ENCODE results near the gene LRMDA.

The LRMDA gene

GRCh38 chr10:75876710-75877109 lies 445.3 kb downstream of the LRMDA start:
- in situ Hi-C loops (cut with HindIII; ENCODE audit: low sequenced_read_pairs) = no loop called here
- TF ChIP-seq, protein P1, sequence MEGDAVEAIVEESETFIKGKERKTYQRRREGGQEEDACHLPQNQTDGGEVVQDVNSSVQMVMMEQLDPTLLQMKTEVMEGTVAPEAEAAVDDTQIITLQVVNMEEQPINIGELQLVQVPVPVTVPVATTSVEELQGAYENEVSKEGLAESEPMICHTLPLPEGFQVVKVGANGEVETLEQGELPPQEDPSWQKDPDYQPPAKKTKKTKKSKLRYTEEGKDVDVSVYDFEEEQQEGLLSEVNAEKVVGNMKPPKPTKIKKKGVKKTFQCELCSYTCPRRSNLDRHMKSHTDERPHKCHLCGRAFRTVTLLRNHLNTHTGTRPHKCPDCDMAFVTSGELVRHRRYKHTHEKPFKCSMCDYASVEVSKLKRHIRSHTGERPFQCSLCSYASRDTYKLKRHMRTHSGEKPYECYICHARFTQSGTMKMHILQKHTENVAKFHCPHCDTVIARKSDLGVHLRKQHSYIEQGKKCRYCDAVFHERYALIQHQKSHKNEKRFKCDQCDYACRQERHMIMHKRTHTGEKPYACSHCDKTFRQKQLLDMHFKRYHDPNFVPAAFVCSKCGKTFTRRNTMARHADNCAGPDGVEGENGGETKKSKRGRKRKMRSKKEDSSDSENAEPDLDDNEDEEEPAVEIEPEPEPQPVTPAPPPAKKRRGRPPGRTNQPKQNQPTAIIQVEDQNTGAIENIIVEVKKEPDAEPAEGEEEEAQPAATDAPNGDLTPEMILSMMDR (IDR thresholded peaks at IDR 0.05; ENCODE audit: low read depth, low read length, missing control alignments) = no peak

DNA sequence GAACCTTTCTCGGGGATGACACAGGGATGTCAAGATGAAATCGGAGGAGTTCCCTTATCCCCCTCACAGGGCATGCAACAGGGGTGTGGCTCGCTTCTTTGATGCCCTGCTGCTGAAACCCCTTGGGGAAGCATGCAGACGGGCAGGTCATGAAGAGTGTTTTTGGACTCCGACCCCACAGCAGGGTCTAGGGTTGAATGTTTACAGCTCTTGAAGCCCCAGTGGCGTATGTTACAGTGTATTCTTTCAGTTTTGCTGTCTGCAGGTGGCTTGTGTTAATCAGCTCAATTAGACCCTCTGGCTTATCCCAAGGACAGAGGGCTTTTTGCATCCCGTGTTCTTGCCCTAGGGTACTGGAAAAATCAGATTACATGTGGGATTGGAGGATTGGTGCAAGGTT lies 446.5 kb downstream of the LRMDA start:
- TF ChIP-seq, protein P1 (IDR thresholded peaks at IDR 0.05; ENCODE audit: low read depth, low read length, missing control alignments) = no peak
- DNase-seq (ENCODE audit: low read depth) = no peak
- in situ Hi-C loops (cut with HindIII; ENCODE audit: low sequenced_read_pairs) = no loop called here
- H3K4me3 ChIP-seq (ENCODE audit: low read depth, low read length) = no peak overlapping the region

More at GRCh38 chr10:75876710-75877109, 445.3 kb downstream of the LRMDA start:
- no peak overlapping the region for H3K4me3 ChIP-seq (ENCODE audit: low read depth, low read length)
- peak; percentile 16 for DNase-seq (ENCODE audit: low read depth)

- TF ChIP-seq, protein P1 (IDR thresholded peaks at IDR 0.05; ENCODE audit: low read depth, low read length, missing control alignments) = no peak
- in situ Hi-C loops (cut with HindIII; ENCODE audit: low sequenced_read_pairs) = no loop called here
These were observed 447.2 kb downstream of the LRMDA start for GRCh38 chr10:75878586-75878985.

DNA sequence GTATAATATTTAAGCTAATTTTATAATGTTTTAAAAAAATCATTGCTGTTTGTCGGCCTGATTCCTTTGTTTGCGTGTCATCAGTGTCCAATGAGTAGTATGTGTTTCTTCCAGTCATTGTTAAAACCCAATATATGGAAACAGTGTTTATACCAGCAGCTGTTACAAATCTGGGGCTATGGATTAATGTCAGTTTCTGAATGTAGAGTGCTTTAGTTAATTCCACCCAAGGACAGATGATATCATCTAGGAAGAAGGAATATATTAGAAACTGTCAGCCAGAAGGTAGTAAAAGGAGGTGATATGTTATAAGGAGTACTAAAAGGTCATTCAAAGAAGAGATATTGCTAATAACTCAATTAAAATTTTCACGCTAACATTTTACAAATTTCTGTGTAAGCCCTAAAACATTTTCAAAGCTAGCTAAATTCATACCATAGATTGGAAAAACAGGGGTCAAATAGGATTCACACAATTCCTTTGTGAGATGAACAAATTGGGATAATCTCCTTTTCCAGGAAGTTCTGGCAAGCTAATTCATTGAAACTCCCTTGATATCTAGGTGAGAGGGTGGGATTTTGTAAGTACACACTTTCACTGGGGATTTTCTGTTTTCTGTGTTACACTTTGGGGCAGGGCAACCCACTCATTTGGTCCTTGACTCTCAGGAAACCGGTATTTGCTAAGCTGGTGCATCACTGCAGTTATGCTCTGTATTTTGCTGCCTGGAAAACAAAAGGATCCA lies 448.8 kb downstream of the LRMDA start:
- H3K4me3 ChIP-seq (ENCODE audit: low read depth, low read length) = no peak overlapping the region
- in situ Hi-C loops (cut with HindIII; ENCODE audit: low sequenced_read_pairs) = no loop called here
- TF ChIP-seq, protein P1 (IDR thresholded peaks at IDR 0.05; ENCODE audit: low read depth, low read length, missing control alignments) = no peak
- DNase-seq (ENCODE audit: low read depth) = no peak

More at GRCh38 chr10:75878586-75878985, 447.2 kb downstream of the LRMDA start:
- DNase-seq (ENCODE audit: low read depth) = no peak
- no peak overlapping the region for H3K4me3 ChIP-seq (ENCODE audit: low read depth, low read length)

DNA sequence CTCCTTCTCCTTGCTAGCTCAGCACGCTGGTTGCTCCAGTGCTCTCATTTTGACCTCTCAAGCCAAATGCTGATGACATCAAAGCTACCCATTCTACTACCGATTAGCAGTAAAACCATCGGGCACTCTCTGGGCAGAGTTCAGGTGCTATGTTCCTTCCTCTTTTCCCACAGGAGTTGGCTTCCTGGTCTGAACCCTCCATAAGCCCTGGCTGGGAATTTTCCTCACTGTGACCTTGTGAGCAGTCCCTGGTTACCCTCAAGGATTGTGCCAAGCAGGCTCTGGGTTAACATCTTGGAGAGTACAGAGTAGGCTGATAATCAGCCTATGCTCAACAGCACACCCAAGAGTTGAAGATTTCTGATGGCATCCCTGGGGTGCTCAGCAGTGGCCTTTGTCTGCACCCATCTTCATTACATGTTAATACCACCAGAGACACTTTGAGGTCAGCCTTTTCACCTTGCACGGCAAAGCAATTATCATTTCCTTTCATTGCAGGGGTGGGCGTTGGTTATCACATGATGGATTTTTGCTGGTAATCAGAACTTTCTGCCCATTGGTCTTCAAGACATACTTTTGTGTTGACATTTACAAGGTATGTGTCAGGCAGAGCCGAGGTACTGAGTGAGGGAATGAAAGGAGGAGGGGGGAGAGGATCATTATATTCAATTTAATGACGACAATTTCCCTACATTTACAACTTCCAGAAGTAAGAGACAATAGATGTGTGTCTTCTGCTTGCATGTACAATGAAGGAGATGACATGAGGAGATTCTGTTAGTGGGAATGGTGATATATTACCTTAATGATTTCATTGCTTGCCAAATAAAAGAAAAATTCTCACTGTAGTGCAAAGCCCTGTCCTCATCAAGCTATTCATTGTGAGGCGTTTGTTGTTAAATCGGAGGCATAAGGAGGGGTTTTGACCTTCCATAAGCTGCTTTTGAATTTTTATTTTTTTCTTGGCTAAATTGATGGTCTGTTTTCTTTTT lies 452.0 kb downstream of the LRMDA start:
- H3K4me3 ChIP-seq (ENCODE audit: low read depth, low read length) = no peak overlapping the region
- TF ChIP-seq, protein P1 (IDR thresholded peaks at IDR 0.05; ENCODE audit: low read depth, low read length, missing control alignments) = no peak
- in situ Hi-C loops (cut with HindIII; ENCODE audit: low sequenced_read_pairs) = no loop called here
- DNase-seq (ENCODE audit: low read depth) = no peak

GRCh38 chr10:75884808-75885207 lies 453.4 kb downstream of the LRMDA start:
- no peak overlapping the region for H3K4me3 ChIP-seq (ENCODE audit: low read depth, low read length)
- DNase-seq (ENCODE audit: low read depth) = no peak
- in situ Hi-C loops (cut with HindIII; ENCODE audit: low sequenced_read_pairs) = no loop called here
- TF ChIP-seq, protein P1 (IDR thresholded peaks at IDR 0.05; ENCODE audit: low read depth, low read length, missing control alignments) = no peak

Data from astrocyte of the cerebellum (primary cell).